GM19240 (cell line): ENCODE data around the gene MRGPRX4.

Experiments used
- DNase-seq: peaks from one replicate; pipeline ENCODE4 v3.0.0; 2011; ENCODE audit warnings: low spot score; ENCODE audit not compliant: insufficient read length

Gene MRGPRX4

GRCh38 chr11:18209058-18209457 is 36.4 kb downstream of the MRGPRX4 start:
- DNase-seq = no peak

GRCh38 chr11:18221274-18221876 is 48.7 kb downstream of the MRGPRX4 start:
- DNase-seq = no peak

- DNase-seq = no peak
These were observed 50.3 kb downstream of the MRGPRX4 start for GRCh38 chr11:18222814-18223421.
